GM19397 (cell line): ENCODE measurements around the gene TSPAN15.
"Not testable (repeated sequence)": the region's sequence is repeated elsewhere in the genome, so short reads cannot be mapped to it uniquely, and the experiment has no call there.

Source experiments
- ATAC-seq: cut with Tn5 transposase; IDR thresholded peaks from one replicate; pipeline ENCODE4 v1.9.1; 2021; ENCODE audit warnings: mild to moderate bottlenecking, moderate library complexity; ENCODE audit not compliant: unreplicated experiment

The TSPAN15 gene

DNA sequence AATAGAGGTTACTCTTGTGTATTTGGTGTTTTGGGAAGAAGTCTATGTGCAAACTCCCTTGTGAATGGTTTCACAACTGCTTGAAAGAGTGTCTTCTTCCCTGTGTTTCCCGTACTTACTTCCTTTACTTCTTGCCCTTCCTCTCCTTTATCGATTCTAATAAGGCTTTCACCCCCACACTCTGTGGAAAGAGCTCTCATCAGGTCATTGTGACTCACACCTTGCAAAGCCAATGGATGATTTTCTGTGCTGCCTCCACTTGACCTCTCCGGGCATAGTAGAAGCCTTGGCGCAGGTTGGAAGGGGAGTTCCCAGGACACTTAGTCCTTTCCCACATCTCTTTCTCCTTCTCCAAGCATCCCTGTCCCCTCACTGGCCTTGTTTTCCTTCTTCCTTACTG lies 6.2 kb upstream of the TSPAN15 start:
- no peak for ATAC-seq

DNA sequence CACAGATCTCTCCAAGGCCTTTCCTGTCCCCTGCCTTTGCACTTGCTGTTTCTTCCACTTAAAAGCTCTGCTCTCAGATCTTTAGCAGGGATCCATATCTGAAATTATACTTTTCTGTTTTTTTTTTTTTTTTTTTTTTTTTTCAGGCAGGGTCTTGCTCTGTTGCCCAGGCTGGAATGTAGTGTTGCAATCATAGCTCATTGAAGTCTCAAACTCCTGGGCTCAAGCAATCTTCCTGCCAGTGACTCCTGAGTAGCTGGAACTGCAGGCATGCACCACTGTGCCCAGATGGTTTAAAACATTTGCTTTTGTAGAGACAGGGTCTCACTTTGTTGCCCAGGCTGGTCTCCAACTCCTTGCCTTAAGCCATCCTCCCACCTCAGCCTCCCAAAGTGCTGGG lies 5.0 kb upstream of the TSPAN15 start:
- no peak for ATAC-seq

DNA sequence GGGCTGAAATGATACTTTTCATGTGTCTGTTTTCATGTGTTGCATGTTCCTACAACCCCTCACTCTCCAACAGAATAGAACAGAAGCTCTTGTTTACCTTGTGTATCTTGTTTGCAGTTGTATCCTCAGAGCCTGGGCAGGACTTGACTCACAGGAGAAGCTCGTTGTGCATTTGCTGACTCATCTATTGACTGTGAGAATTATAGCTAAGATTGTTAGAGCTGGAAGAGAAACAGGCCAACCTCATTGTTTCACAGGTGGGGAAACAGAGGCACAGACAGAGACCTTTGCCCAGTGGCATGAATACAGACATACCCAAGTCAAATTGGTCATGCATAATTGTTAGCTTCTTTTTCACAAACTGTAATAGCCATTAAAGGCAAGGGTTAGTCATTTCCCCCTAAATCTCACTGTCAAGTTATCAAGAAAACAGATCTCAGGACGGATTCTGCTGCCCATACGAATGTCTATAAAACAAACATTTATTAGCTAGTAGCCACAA lies 4.6 kb upstream of the TSPAN15 start:
- no peak for ATAC-seq

DNA sequence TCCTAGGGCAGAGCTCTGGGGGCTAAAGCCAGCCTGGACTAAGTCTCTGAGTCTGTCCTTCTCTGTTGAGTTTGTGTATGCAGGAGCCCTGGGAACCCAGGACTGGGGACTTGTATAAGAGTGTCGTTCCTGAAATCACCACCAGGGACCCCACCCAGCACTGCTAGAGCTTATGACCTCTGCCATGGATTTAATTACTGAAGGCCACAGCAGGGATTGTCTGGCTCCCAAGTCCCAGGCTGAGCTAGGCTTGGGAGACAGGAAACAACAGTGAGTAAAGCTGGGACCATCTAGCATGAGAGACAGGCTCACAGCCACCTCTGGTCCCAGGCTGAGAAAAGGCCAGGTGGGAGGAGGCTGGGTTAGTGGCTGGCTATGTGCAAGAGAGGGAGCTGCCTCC lies 1.4 kb upstream of the TSPAN15 start:
- ATAC-seq: no peak

DNA sequence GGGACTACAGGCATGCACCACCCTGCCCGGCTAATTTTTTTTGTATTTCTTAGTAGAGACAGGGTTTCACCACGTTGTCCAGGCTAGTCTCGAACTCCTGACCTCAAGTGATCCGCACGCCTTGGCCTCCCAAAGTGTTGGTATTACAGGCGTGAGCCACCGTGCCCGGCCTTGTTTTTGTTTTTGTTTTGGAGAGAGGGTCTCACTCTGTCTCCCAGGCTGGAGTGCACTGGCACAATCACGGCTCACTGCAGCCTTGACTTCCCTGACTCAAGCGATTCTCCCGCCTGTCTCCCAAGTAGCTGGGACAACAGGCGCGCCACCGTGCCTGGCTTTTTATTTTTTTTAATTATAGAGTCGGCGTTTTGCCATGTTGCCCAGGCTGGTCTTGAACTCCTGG lies 870 bp upstream of the TSPAN15 start:
- not testable (repeated sequence) for ATAC-seq

DNA sequence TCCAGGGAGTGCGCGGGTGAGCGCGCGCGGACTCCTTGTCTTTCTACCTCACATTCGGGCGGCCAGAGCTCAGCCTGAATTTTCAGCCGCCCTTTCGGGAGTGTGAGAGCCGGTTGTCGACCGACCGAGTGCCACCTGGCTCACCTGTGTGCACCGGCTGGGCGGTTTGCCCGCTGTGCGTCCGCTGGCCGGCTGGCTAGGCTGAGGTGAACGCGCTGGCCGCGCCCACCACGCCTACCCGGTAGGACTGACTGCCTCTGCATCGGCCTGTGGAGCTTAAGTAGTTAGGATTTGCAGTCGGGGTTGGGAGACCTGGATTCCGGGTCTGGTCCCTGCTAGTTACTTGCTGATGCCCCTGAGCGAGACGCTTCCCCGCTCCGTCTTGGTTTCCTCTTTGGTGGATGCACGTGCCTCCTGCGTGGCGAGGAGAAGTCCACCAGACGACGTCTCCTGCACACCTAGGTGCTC lies 553 bp downstream of the TSPAN15 start:
- ATAC-seq: no peak

DNA sequence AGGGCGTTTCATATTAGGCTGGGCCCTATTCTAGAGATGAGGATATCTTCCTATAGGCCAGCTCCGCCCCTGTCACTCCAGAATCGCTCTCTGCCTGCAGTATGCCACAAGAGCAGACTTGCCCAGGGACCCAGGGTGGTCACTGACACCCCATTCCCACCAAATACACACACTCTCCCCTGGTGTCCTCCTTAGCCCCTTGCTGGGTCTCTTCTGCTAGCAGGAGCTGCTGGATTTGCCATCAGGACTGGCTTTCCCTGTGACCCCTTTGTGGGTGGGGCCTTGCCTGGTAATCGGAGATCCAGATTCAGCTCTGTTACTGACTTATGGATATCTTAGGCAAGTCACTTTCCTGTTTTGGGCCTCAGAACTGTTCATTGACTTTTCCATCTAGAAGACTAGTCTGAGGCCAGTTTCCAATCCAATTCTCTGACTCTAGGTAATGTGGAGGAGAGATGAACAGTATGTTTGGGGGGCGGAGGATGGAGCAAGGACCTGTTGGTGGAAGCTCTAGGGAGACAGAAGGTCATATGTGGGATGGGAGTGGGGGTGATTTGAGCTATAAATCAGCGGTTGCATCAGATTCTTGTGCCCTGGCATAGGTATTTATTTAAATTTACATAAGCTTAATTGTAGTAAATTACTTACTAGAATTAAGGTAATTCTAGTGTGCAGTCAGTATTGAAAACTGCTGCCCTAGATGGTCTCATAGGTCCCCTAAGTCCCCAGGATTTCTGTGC lies 1.6 kb downstream of the TSPAN15 start:
- ATAC-seq: no peak

DNA sequence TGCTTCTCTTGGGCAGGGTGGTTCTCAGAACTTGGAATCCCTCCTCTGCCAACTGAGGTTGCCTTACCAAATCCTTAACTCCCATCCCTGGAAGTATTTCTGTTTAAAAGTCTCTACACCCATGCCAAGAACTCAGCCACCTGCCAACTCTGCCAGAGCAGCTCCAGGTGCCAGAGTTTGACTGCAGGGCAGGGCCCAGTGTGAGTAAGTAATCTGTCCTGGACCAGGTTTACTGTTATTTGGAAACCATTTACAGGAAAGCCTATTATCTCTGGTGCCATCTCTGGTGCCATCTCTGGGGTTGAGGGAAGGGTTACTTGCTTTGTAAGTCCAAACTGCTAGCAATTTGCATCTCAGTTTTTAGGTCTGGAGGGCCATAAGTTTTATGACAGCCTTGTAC lies 2.5 kb downstream of the TSPAN15 start:
- ATAC-seq: no peak

DNA sequence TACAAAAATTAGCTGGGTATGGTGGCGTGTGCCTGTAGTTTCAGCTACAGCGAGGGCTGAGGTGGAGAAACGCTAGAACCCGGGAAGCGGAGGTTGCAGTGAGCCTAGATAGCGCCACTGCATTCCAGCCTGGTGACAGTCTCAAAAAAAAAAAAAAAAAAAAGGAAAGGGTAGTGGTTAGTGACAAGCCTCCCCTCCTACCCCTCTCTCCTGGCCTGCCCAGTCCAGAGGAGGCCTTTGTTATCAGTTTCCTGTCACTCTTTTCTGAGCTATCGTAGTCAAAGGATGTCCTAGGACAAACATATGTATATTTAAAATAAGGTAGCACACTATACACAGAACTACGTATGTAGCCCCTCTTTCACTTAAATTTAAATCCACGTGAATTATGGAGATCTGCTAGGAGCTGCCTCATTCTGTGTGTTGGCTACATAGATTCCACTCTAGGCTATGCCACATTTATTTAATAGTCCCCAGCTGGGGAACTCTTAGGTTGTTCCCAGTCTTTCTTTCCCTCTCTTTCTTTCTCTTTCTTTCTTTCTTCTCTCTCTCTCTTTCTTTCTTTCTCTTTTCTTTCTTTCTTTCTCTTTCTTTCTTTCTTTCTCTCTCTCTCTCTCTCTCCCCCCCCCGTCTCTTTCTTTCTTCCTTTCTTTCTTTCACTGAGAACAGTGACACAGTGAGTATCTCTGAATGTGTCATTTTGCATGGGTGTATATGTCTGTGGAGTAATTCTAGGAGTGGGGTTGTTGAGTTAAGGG lies 3.9 kb downstream of the TSPAN15 start:
- ATAC-seq: no peak

DNA sequence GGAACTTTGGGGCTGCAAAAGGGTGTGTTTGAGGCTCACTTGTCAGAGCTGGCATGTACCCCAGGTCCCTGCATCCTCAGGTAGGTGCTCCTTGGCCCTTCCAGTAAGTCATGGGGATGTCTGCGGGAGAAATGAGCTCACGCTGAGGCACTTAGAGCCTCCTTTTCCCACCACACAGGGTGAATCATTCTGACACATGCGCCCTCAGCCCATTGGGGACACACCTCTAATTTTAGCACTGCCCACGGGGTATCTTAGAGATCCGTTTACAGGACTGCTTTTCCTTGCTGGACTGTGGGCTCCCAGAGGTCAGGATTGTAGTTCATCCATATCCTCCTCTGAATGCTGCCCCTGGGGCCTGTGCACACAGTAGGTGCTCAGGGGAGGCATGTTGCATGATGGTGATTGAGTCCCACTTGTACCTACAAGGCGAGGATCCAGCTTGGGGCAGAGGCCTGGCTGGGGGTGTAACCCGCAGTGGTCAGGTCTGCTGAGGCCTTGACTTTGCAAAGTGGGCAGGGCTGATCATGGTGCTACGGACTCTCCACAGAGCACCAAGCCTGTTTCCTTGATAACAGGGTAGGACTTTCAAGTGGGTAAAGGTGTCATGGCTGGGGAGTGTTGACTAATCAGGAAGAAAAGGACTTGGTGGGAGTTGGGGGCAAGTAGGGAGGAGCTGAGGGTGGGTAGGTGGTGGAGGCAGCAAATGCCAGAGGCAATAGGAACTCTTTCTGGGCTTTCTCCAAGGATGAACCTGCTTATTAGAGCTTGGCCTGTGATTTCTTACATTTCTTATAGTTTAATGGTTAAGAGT lies 5.8 kb downstream of the TSPAN15 start:
- ATAC-seq: no peak

DNA sequence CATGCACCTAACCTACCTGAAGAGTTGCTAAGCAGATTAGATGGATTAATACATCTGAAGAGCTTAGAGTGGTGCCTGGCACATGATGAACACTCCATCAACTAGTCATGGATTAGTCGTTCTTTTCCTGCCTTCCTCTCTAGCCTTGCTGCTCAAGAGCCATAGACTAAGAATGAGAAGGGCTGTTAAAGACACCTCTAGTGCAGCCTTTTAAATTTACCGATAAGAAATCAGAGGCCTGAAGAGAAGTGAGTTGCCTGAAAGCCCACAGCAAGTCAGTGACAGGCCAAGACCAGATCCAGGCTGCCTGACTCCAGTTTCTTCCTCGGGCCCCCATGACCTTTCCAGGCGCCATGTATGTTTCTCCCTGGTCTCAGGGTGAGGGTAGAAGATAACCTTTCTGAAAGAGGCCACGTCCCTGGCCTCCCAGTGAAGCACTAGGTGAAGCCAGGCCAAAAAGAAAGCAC lies 6.5 kb downstream of the TSPAN15 start:
- ATAC-seq: no peak

DNA sequence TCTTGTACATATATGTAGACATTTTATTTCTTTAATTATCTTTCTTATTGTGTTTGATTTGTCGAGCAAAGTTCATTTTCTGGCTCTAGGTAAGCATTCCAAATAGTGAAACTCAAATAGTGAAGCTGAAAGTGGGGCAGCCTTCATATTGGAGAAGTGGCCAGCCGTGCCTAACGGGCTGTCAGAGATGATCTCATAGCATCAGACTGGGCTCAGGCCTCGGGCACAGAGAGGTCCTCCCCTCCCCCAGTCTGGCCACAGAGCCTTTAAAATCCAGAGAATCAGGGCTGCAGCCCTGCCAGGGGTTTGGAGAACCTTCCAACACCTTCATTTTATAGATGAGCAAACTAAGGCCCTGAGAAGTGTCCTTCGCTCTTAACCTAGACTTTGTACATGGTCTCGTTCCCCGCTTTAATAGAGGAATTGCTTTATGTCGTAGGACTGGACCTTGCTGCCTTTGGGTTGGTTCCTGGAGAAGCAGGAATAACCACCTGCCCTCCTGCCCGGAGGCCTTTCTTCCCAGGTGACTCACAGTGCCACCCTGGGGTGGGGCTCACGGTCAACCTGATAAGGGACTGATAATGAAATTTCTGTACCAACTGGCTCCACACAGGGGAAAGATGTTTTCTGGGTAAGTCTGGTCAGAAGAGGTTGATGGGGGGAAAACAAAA lies 7.3 kb downstream of the TSPAN15 start:
- no peak for ATAC-seq

DNA sequence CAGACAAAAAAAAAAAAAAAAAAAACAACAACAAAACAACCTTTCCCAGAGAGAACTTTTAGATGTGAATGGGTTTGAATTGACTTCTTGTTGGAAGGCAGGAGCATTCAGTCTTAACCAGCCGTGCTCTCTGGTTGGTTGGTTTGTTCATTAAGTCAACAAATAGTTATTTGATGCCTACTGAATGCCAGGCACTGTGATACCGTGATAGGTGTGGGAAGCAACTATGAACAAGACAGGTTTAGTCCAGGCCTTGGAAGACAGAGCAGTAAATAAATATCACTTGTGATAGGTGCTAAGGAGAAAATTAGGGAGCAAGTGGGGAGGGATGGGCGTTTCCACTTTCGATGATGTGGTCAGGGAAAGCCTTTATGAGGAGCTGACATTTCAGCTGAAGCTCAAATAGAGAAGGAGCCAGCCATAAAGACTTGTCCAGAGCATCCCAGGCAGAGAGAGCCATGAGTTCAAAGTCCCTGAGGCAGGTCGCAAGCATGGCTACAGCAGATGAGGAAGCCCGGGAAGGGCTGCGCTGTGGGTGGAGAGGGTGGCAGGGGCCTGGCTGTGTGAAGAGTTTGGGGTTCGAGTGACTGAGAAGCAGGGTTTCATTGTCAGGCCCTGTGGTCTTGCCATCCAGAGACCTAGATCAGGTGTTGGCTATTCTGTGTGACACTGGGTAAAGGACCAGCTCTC lies 8.0 kb downstream of the TSPAN15 start:
- ATAC-seq: no peak

DNA sequence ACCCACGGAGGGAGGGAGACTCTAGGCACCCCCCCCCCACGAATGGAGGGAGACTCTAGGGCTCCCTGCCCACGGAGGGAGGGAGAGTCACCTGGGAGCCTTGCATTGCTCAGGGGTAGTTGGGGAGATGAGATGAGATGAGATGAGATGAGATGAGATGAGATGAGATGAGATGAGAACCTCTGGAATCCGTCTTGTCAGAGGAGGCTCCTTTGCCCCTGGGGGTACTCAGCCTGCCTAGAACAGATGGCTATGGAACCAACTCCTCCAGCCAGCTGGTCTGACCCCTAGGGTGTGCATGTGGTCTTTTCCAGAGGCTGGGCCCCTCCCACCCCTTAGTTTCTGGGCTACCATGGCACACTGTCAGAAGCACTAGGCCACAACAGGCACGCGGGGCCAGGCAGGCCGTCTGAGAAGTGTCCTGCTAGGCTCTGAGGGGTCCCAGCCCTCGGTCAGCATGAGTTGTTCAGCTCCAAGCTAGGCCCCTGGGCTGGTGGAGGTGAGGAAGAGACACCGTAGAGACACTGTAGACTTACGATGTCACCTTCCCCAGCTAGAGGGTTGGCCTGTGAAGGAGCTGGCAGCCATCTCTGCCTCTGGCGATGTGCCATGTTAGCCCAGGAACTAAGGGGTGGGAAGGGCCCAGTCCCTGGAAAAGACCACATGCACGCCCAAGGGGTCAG lies 8.8 kb downstream of the TSPAN15 start:
- ATAC-seq: no peak

DNA sequence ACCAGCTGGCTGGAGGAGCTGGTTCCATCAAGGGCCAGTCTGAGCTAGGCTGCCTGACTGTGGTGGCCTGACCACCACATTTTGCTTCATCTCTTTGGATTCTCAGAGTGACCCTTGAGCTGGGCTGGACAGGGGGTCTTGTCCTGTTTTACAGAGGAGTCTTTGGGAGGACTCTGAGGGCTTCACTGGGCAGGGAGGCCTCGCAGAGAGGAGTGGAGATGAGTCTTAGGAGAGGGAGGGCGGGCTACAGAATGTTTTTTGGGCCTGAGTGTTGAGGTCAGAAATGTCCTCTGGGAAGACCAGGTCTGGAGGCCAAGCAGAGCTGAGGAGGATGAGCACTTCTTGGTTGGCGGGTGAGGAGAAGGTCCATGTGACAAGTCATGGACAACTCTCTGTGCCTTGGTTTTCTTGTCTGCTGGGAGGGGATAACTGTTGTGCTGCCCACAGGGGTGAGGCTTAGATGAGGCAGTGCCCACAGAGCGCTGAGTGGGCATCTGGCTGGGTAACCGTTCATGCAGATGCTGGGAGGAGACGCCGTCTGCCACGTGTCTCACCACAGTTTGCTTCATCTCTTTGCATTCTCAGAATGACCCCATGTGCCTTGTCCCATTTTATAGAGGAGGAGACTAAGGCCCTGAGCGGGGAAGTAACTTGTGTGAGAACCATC lies 9.4 kb downstream of the TSPAN15 start:
- ATAC-seq: no peak

DNA sequence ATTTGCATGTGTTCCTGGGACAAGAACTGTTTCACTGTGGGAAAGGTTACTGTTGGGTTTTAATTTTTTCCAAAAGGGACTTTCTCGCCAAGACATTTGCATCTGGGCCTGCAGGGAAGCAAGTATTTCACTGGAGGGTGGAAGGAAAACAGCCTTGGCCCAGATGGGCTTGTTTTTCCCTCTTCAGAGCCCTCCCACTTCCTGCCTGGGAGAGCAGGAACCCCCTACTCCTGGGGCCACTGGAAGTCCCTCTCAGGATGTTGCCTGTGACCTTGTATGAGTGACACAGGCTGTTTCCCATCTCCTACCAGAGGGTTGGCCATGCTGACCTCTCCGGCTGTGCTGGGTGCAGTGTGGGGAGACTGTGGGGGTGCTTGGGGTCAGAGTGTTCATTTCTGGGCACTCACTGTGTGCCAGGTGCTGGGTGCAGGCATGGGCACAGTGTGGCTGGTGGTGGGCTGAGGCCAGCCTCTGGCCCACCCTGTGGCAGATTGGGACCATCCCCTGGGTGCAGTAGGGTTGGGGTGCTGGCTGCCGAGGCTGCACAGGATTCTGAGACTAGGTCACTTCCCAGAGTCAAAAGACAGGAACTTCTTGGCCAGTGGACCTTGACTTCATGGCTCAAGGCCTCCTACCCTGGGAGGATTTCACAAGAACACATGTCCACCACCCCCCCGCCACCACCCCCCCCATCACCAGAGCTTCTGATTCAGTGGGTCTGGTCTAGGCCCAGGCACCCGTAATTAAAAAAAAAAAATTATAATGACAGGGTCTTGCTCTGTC lies 10.2 kb downstream of the TSPAN15 start:
- ATAC-seq: no peak

DNA sequence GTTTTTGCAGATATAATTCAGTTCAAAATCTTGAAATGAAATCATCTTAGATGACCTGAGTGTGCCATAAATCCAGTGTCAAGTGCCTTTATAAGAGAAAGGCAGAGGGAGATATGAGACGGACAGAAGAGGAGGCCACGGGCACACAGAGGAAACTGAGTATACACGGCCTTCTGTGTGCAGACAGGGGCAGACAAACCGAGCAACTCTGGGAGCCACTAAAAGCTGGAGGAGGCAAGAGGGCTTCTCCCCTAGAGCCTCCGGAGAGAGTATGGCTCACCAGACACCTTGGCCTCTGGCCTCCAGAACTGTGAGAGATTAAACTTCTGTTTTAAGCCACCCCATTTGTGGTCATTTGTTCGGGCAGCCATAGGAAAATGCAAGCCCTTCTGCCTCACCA lies 12.6 kb downstream of the TSPAN15 start:
- no peak for ATAC-seq

DNA sequence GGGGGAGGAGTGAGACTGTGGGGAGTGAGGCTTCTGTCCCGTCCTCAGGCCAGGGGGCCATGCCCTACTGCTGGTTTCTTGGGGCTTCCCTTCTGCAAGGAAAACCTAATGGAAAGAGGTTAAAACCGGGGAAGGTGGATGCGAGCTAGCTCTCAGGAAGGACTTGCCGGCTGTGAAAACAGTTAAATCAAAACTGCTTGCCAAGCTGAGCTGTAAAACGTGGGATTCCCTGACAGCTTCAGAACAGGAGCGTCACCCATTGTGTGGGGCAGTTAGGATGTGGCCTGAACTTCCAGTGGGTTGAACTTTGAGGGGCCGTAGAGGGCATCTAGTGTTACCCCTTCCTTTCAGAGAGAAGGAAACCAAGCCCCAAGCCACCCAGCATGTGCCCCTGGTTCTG lies 13.1 kb downstream of the TSPAN15 start:
- ATAC-seq: no peak
